ENCODE data around the gene PMPCA. TPM values are rescaled to one million over a fixed set of nuclear protein-coding genes. Genes with fewer than 3 reads are reported as not detected.

PMPCA gene
- total RNA-seq, 1 donor from 2014 or later = 94.4 TPM

GRCh38 chr9:136429683-136430491 is 19.4 kb downstream of the PMPCA start:
- Histone ChIP-seq H3K4me3 (ENCODE audit: insufficient read depth, low read depth, low read length) (no peak overlapping the region), H3K36me3 (ENCODE audit: insufficient read depth, low read length) (peaks cover 10% of the 10 kb centered on the region), H3K27ac (ENCODE audit: low read depth, low read length) (no peak overlapping the region), H2AFZ (ENCODE audit: low read depth, low read length) (no peak overlapping the region), H3K9ac (ENCODE audit: low read length) (no peak overlapping the region), H4K20me1 (ENCODE audit: insufficient read depth, low read length) (peaks cover 21% of the 10 kb centered on the region), H3K27me3 (ENCODE audit: insufficient read depth, low read length) (no peaks in the 10 kb centered on the region), H3K9me3 (ENCODE audit: insufficient read depth, low read depth, low read length) (no peaks in the 10 kb centered on the region), H3K79me2 (ENCODE audit: insufficient read depth, low read length) (peaks cover 17% of the 10 kb centered on the region), H3K4me1 (ENCODE audit: insufficient read depth, low read length) (no peaks in the 10 kb centered on the region), H3K4me2 (ENCODE audit: low read length) (no peak overlapping the region)
- no peak overlapping the region for H3K27ac Mint-ChIP-seq (ENCODE audit: unreplicated experiment)
- TF ChIP-seq EZH2 (IDR thresholded peaks at IDR 0.05; ENCODE audit: insufficient read depth, low read length) = no peak
- TF ChIP-seq CTCF (IDR thresholded peaks at IDR 0.05; ENCODE audit: insufficient read depth, low read depth, low read length) = no peak
- no peaks in the 10 kb centered on the region for H3K4me1 Mint-ChIP-seq (ENCODE audit: low read depth, unreplicated experiment)
- no peaks in the 10 kb centered on the region for H3K27me3 Mint-ChIP-seq (ENCODE audit: low read depth, unreplicated experiment)
- DNase-seq (ENCODE audit: low read depth) (no peak), FAIRE-seq (no peak)
- H3K36me3 Mint-ChIP-seq (ENCODE audit: low read depth, unreplicated experiment) = peaks cover 1% of the 10 kb centered on the region
- H3K4me3 Mint-ChIP-seq (ENCODE audit: unreplicated experiment) = no peak overlapping the region
- H3K9me3 Mint-ChIP-seq (ENCODE audit: unreplicated experiment) = no peaks in the 10 kb centered on the region

GRCh38 chr9:136430588-136431234 is 20.3 kb downstream of the PMPCA start:
- TF ChIP-seq CTCF (IDR thresholded peaks at IDR 0.05; ENCODE audit: insufficient read depth, low read depth, low read length) = no peak
- no peak for TF ChIP-seq EZH2 (IDR thresholded peaks at IDR 0.05; ENCODE audit: insufficient read depth, low read length)
- H3K4me3 ChIP-seq (ENCODE audit: insufficient read depth, low read depth, low read length) = no peak overlapping the region
- Mint-ChIP-seq H3K4me1 (ENCODE audit: low read depth, unreplicated experiment) (no peaks in the 10 kb centered on the region), H3K4me3 (ENCODE audit: unreplicated experiment) (no peak overlapping the region), H3K27ac (ENCODE audit: unreplicated experiment) (no peak overlapping the region), H3K36me3 (ENCODE audit: low read depth, unreplicated experiment) (peaks cover 1% of the 10 kb centered on the region), H3K9me3 (ENCODE audit: unreplicated experiment) (no peaks in the 10 kb centered on the region), H3K27me3 (ENCODE audit: low read depth, unreplicated experiment) (no peaks in the 10 kb centered on the region)
- no peak for DNase-seq (ENCODE audit: low read depth)
- H3K27me3 ChIP-seq (ENCODE audit: insufficient read depth, low read length) = no peaks in the 10 kb centered on the region
- no peaks in the 10 kb centered on the region for H3K9me3 ChIP-seq (ENCODE audit: insufficient read depth, low read depth, low read length)
- H3K9ac ChIP-seq (ENCODE audit: low read length) = no peak overlapping the region
- H3K27ac ChIP-seq (ENCODE audit: low read depth, low read length) = no peak overlapping the region
- peaks cover 25% of the 10 kb centered on the region for H3K79me2 ChIP-seq (ENCODE audit: insufficient read depth, low read length)
- H3K4me2 ChIP-seq (ENCODE audit: low read length) = no peak overlapping the region
- H2AFZ ChIP-seq (ENCODE audit: low read depth, low read length) = no peak overlapping the region
- H3K4me1 ChIP-seq (ENCODE audit: insufficient read depth, low read length) = no peaks in the 10 kb centered on the region
- H3K36me3 ChIP-seq (ENCODE audit: insufficient read depth, low read length) = peaks cover 10% of the 10 kb centered on the region
- H4K20me1 ChIP-seq (ENCODE audit: insufficient read depth, low read length) = peaks cover 29% of the 10 kb centered on the region
- no peak for FAIRE-seq

Data from astrocyte (in vitro differentiated cells and primary cell).